GM23338 (cell line): ENCODE measurements around the gene PNP.

ENCODE experiments used
- EZH2phosphoT487 ChIP-seq: fragments of 200-600 bp; sonication (generic); IDR thresholded peaks from one replicate; pipeline ENCODE4 v1.8.1; 2018; ENCODE audit warnings: antibody characterized with exemption; ENCODE audit not compliant: unreplicated experiment
- POLR2AphosphoS5 ChIP-seq: IDR thresholded peaks from 2 replicates; pipeline ENCODE4 v1.6.1; 2016; ENCODE audit warnings: antibody characterized with exemption, low read depth

DNA sequence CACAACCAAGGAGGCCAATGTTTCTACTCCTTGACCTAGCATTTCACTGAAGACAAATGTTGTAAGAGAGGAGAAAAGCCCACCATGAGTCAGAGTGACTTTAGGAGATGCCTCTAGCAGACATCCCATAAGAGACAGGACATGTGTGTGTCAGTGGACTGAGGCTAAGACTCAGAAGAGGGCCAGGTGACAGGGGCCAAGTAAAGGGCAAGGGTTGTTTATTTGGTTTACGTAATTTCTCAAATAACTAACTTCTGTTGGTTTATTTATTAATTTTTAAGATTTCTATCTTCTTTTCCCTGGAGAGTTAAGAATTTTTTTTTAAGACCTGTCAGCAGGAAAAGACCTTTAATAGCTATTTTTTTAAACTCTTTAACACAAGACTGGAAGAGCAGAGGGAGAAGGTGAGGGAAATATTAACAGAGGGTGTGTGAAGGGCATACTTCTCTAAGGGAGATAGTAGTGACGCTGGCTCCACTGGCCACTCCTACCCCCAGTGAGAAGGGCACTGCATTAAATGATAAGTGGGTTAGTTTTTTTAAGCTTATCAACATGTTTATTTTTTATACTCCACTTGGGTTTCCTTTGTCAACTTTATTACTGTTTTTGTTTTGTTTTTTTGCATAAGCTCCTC, 3.4 kb downstream of the PNP start:
- TF ChIP-seq POLR2AphosphoS5: no peak
- TF ChIP-seq EZH2phosphoT487: no peak
